ENCODE data around the gene REST. TPM values are rescaled to one million over a fixed set of nuclear protein-coding genes. Genes with fewer than 3 reads are reported as not detected.

REST gene
- total and polyA plus RNA-seq, 9 of the 15 experiments (the other 6 are each of a cell fraction or from before 2014, with no cell fraction given): 2.9 to 24.0 (median 19.2) TPM

- TF ChIP-seq KLF13 (tag; IDR thresholded peaks at IDR 0.05; ENCODE audit: borderline replicate concordance, low read depth) (no peak), CREB1 (IDR thresholded peaks at IDR 0.05) (no peak), CREB1 (CRISPR knock-in tag; IDR thresholded peaks at IDR 0.05) (no peak), XRCC4 (IDR thresholded peaks at IDR 0.05; ENCODE audit: extremely low read depth, insufficient read depth, insufficient read length) (no peak), HIVEP1 (CRISPR knock-in tag; IDR thresholded peaks at IDR 0.05) (no peak)
Observed at GRCh38 chr4:56902703-56903102, 5.0 kb upstream of the REST start (continued).

- H3K27me3 ChIP-seq (ENCODE audit: control insufficient read depth in 2 of 2, insufficient read depth in 2 of 2, low read length in 2 of 2): peaks cover 2 to 27% of the 10 kb centered on the region in 2 experiments
- FAIRE-seq: no peak
- ChIA-PET POLR2A (no interaction called here), CTCF (ENCODE audit: low intra/inter-chr PET ratio) (interaction anchor here (0.6 kb wide), 1 partner anchor 106 kb away, joined by 4 read pairs; no protein-coding TSS in a partner anchor)
- no peak for ATAC-seq
- no peaks in the 10 kb centered on the region for H3K9me1 ChIP-seq (ENCODE audit: control insufficient read depth, insufficient read depth, low read length)
- 62% methylated on average over 1 of the region's 1 CpG for WGBS (ENCODE audit: insufficient coverage, low coverage, missing lambda C conversion rate)
- BruUV-seq (replicated peaks): no TSS peak
- H3K4me2 ChIP-seq (ENCODE audit: insufficient read depth, low read length): no peak overlapping the region
- peaks cover under 1% of the 10 kb centered on the region; the same call in 1 of the 3 replicates for H3K36me3 ChIP-seq (ENCODE audit: control insufficient read depth, insufficient read depth, low read length)
- peaks cover 25% of the 10 kb centered on the region for H3K79me2 ChIP-seq (ENCODE audit: control insufficient read depth, insufficient read depth, low read length)
- H3K9me3 ChIP-seq (replicated peaks; ENCODE audit: control insufficient read depth, insufficient read depth, low read depth, low read length): no peaks in the 10 kb centered on the region
- H3K27ac ChIP-seq (ENCODE audit: extremely low read depth, low read depth, low read length): no peak overlapping the region
- in situ Hi-C loops (cut with MboI): no loop called here
- H3K9ac ChIP-seq (ENCODE audit: insufficient read depth in 1 of 2, low read depth in 2 of 2, low read length in 2 of 2): no peak overlapping the region
- DNase-seq (ENCODE audit: extremely low read depth in 1 of 4, low spot score in 3 of 4): no peak
- intact Hi-C loops (cut with micrococcal nuclease): loop anchor here (5.0 kb wide), 1 partner anchor 72 kb away; the partner anchor contains the start of genes NOA1 and POLR2B
- H3K4me3 ChIP-seq: no peak overlapping the region
- H3K4me1 ChIP-seq (replicated peaks in 1 of 2; ENCODE audit: control insufficient read depth in 2 of 2, insufficient read depth in 2 of 2, low read length in 2 of 2): peaks cover 10 to 11% of the 10 kb centered on the region in 2 experiments; a peak in 4 of 5 replicates
- no peak overlapping the region for H2AFZ ChIP-seq (ENCODE audit: low read depth, low read length)
- H4K20me1 ChIP-seq (replicated peaks; ENCODE audit: control insufficient read depth, insufficient read depth, low read length): peaks cover 4% of the 10 kb centered on the region; the same call in 1 of the 2 replicates
- no peak for TF ChIP-seq RBM14 (IDR thresholded peaks at IDR 0.05; ENCODE audit: borderline replicate concordance, insufficient read depth, low read depth, low read length)
- TF ChIP-seq ESRRB (CRISPR knock-in tag; IDR thresholded peaks at IDR 0.05; ENCODE audit: borderline replicate concordance): no peak
- TF ChIP-seq TBL1XR1 (IDR thresholded peaks at IDR 0.05; ENCODE audit: low read length in 2 of 2): no peak
- no peak for TF ChIP-seq GABPB1 (CRISPR knock-in tag; IDR thresholded peaks at IDR 0.05)
- TF ChIP-seq AFF4 (CRISPR knock-in tag; IDR thresholded peaks at IDR 0.05): no peak
- no peak for TF ChIP-seq TAF7 (tag; IDR thresholded peaks at IDR 0.05)
- TF ChIP-seq GABPB2 (CRISPR knock-in tag; conservative IDR thresholded peaks at IDR 0.05): no peak
- no peak for TF ChIP-seq ZBTB8A (IDR thresholded peaks at IDR 0.05; ENCODE audit: partially characterized antibody)
- no peak for TF ChIP-seq NFXL1 (CRISPR knock-in tag; IDR thresholded peaks at IDR 0.05)
- no peak for TF ChIP-seq ZNF174 (CRISPR knock-in tag; IDR thresholded peaks at IDR 0.05)
- no peak for TF ChIP-seq MEF2A (IDR thresholded peaks at IDR 0.05; ENCODE audit: control insufficient read depth, low read depth, low read length)
- no peak for TF ChIP-seq ELF2 (CRISPR knock-in tag; IDR thresholded peaks at IDR 0.05)
- no peak for TF ChIP-seq DACH1 (IDR thresholded peaks at IDR 0.05; ENCODE audit: partially characterized antibody)
- TF ChIP-seq NRF1 (conservative IDR thresholded peaks at IDR 0.05 in 1 of 2, IDR thresholded peaks at IDR 0.05 in 1 of 2): no peak
- no peak for TF ChIP-seq ZNF133 (CRISPR knock-in tag; IDR thresholded peaks at IDR 0.05)
Observed at GRCh38 chr4:56905796-56906195, 1.9 kb upstream of the REST start.

All from K562 (cell line).